Activated CD4-positive, alpha-beta memory T cell treated with anti-CD3 and anti-CD28 coated beads for 36 hours (primary cell): ENCODE results near the gene PDLIM4. TPM values are rescaled to one million over a fixed set of nuclear protein-coding genes. Genes with fewer than 3 reads are reported as not detected.

ENCODE experiments used
- CTCF ChIA-PET: fragments of 350-600 bp; sonication (Branson Sonifier 250); formaldehyde crosslinking; loops from one replicate; lab custom pipeline; 2021; ENCODE audit warnings: antibody characterized with exemption, inconsistent platforms; lab: Charles Lee
- POLR2A ChIA-PET: fragments of 350-600 bp; sonication (Branson Sonifier 250); formaldehyde crosslinking; loops from one replicate; lab custom pipeline; 2021; ENCODE audit warnings: antibody characterized with exemption; lab: Charles Lee
- DNase-seq: peaks from one replicate; pipeline ENCODE4 v3.0.0-alpha.2; 2020
- H3K27ac Mint-ChIP-seq: one replicate; pipeline ENCODE4 v1.8.0; 2021; ENCODE audit warnings: mixed read lengths
- H3K27me3 Mint-ChIP-seq: one replicate; pipeline ENCODE4 v1.8.0; 2021; ENCODE audit warnings: mixed read lengths
- H3K36me3 Mint-ChIP-seq: one replicate; pipeline ENCODE4 v1.8.0; 2021; ENCODE audit warnings: mixed read lengths
- H3K4me1 Mint-ChIP-seq: one replicate; pipeline ENCODE4 v1.8.0; 2021; ENCODE audit warnings: low read depth, mixed read lengths
- H3K4me3 Mint-ChIP-seq: one replicate; pipeline ENCODE4 v1.8.0; 2021; ENCODE audit warnings: mild to moderate bottlenecking, mixed read lengths
- H3K9me3 Mint-ChIP-seq: one replicate; pipeline ENCODE4 v1.8.0; 2021; ENCODE audit warnings: mixed read lengths
- intact Hi-C: fragments of 100-400 bp; cut with micrococcal nuclease; formaldehyde crosslinking; loops from one replicate; pipeline ENCODE4 v1.15.1; 2023
- total RNA-seq, 2 experiments: library from RNA; stranded (reverse); gene quantifications; one replicate each; pipeline ENCODE4 v1.2.3, GENCODE V29; 2021

Gene PDLIM4
- total RNA-seq, 2 experiments from 2014 or later, result not detected

DNA sequence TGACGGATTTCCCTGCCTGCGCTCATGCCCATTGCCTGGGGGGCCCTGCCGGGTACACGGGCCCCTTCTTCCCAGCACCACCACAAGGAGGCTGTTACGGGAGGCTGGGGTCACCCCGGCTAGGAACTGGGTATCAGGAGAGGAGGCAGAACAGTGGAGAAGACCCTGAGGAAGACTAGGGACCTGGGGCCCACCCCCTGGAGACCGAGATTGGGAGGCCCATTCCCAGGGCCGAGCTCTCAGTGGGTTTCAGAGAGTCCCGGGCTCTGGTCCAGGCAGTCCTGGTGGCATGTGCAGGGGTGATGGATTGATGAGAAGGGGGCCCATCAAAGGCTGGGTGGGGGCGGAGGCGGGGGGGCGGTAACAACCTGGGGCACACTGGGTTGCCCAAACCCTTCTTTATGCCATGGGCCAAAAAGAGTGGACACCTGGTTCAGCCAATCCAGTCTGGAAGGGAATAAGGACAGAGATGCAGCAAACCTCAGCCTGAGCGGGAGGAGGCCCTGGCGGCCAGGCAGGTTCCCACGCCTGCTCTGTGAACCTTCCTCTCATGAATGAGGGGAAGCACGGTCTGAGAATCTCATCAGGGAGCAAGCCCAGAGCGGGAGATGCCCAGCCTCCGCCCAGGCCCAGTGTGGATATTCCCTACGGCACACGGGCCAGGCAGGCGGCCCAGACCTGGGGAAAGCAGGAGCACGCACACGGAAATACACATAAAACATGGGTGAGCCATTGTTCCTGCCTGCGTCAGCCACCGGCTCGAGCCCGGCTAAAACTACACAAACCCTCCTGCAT lies 29.1 kb upstream of the PDLIM4 start:
- ChIA-PET CTCF (interaction anchor here (0.8 to 7.3 kb wide), 5 partner anchors 10 to 164 kb away, joined by 3 to 76 read pairs (median 5); no protein-coding TSS in a partner anchor), POLR2A (interaction anchor here (1.0 kb wide), 1 partner anchor 66 kb away, joined by 4 read pairs; the partner anchor contains the start of gene SLC22A4)
- peaks cover 17% of the 10 kb centered on the region for H3K27me3 Mint-ChIP-seq
- H3K4me1 Mint-ChIP-seq, result peaks cover 9% of the 10 kb centered on the region
- no peaks in the 10 kb centered on the region for H3K9me3 Mint-ChIP-seq
- H3K4me3 Mint-ChIP-seq, result peak overlapping the region; percentile 33
- intact Hi-C loops, result loop anchor here (2.0 kb wide), 1 partner anchor 164 kb away; no protein-coding TSS in a partner anchor
- H3K27ac Mint-ChIP-seq, result no peak overlapping the region
- DNase-seq, result no peak
- no peaks in the 10 kb centered on the region for H3K36me3 Mint-ChIP-seq

DNA sequence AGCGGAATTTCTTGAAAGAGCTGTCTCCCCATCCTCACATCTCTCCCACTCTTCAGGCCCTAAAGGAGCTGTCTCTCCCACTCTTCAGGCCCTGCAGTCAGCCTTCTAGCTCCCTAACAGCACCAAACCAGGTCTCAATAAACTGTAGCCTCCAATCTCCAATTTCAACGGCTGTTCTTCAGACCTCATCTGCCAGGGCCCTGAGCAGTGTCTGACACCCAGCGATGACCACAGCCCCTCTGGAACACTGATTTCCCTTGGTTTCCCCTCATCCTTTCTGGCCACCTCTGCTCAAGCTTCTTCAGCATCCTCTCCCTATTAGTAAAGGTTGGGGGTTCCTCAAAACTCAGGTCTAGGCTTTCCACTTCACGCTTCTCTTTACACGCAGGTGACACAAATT lies 28.3 kb upstream of the PDLIM4 start:
- intact Hi-C loops, result loop anchor here (2.0 kb wide), 1 partner anchor 164 kb away; no protein-coding TSS in a partner anchor
- CTCF ChIA-PET, result interaction anchor here (0.8 to 7.3 kb wide), 2 partner anchors 9 to 44 kb away, joined by 3 to 76 read pairs; no protein-coding TSS in a partner anchor
- peaks cover 9% of the 10 kb centered on the region for H3K4me1 Mint-ChIP-seq
- DNase-seq, result no peak
- H3K27me3 Mint-ChIP-seq, result peaks cover 17% of the 10 kb centered on the region
- no peak overlapping the region for H3K27ac Mint-ChIP-seq
- H3K9me3 Mint-ChIP-seq, result no peaks in the 10 kb centered on the region
- POLR2A ChIA-PET, result no interaction called here
- H3K36me3 Mint-ChIP-seq, result no peaks in the 10 kb centered on the region
- peak overlapping the region; percentile 33 for H3K4me3 Mint-ChIP-seq

GRCh38 chr5:132230871-132231270 lies 26.6 kb upstream of the PDLIM4 start:
- H3K36me3 Mint-ChIP-seq, result no peaks in the 10 kb centered on the region
- peaks cover 17% of the 10 kb centered on the region for H3K27me3 Mint-ChIP-seq
- intact Hi-C loops, result no loop called here
- peaks cover under 1% of the 10 kb centered on the region for H3K4me1 Mint-ChIP-seq
- H3K9me3 Mint-ChIP-seq, result no peaks in the 10 kb centered on the region
- no peak overlapping the region for H3K27ac Mint-ChIP-seq
- CTCF ChIA-PET, result interaction anchor here (7.3 kb wide), 1 partner anchor 7 kb away, joined by 76 read pairs; no protein-coding TSS in a partner anchor
- no peak overlapping the region for H3K4me3 Mint-ChIP-seq
- DNase-seq, result no peak
- POLR2A ChIA-PET, result no interaction called here

DNA sequence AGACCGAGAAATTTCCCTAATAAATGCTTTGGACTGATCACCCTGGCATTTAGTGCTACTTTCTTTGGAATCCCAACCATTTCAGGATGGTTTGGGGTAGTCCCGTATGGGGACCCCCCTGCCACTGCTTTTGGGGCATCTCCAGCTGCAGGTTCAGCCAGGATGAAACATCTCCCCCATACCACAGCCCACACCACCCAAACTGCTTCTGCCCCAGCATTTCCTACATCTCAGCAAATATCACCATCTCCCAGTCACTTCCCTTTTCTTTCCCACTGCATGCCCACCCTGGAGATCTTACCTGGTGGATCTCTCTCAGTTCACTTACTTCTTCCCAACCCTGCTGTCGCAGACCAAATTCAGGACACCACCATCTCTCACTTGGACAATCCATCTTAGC lies 25.0 kb upstream of the PDLIM4 start:
- Mint-ChIP-seq H3K27ac (no peak overlapping the region), H3K36me3 (no peaks in the 10 kb centered on the region), H3K9me3 (no peaks in the 10 kb centered on the region), H3K27me3 (peaks cover 12% of the 10 kb centered on the region), H3K4me1 (no peaks in the 10 kb centered on the region), H3K4me3 (no peak overlapping the region)
- intact Hi-C loops, result no loop called here
- ChIA-PET POLR2A (no interaction called here), CTCF (no interaction called here)
- DNase-seq, result no peak

DNA sequence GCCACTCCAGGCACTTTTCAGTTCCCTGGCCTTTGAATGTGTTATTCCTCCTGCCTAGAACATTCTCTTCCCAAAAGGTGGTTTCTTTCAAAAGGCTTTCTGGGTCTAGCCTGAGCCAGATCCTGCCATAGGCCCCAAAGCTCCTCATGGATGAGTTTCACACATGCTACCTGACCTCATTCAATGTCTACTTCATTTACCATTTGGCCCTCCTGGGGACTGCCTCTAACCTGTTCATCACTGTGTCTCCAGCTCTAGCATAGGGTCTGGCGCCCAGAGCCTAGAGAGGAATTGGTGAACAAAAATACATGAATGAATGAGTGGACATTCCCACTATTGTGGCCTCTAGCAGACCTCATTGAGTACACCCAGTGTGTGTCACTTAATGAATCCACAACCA lies 24.4 kb upstream of the PDLIM4 start:
- Mint-ChIP-seq H3K36me3 (no peaks in the 10 kb centered on the region), H3K27ac (no peak overlapping the region), H3K27me3 (peaks cover 12% of the 10 kb centered on the region), H3K9me3 (no peaks in the 10 kb centered on the region), H3K4me1 (no peaks in the 10 kb centered on the region), H3K4me3 (no peak overlapping the region)
- no peak for DNase-seq
- POLR2A ChIA-PET, result no interaction called here
- intact Hi-C loops, result no loop called here
- CTCF ChIA-PET, result no interaction called here

- H3K9me3 Mint-ChIP-seq, result no peaks in the 10 kb centered on the region
- H3K4me3 Mint-ChIP-seq, result no peak overlapping the region
- H3K36me3 Mint-ChIP-seq, result no peaks in the 10 kb centered on the region
- H3K4me1 Mint-ChIP-seq, result no peaks in the 10 kb centered on the region
- CTCF ChIA-PET, result interaction anchor here (1.9 kb wide), 1 partner anchor 169 kb away, joined by 6 read pairs; no protein-coding TSS in a partner anchor
- no peak overlapping the region for H3K27ac Mint-ChIP-seq
- intact Hi-C loops, result no loop called here
- no peak for DNase-seq
- POLR2A ChIA-PET, result no interaction called here
- H3K27me3 Mint-ChIP-seq, result peaks cover 10% of the 10 kb centered on the region
Observed at GRCh38 chr5:132233811-132234683, 23.4 kb upstream of the PDLIM4 start.

- no peak overlapping the region for H3K4me3 Mint-ChIP-seq
- no peaks in the 10 kb centered on the region for H3K36me3 Mint-ChIP-seq
- H3K27ac Mint-ChIP-seq, result no peak overlapping the region
- no peak for DNase-seq
- H3K9me3 Mint-ChIP-seq, result no peaks in the 10 kb centered on the region
- H3K27me3 Mint-ChIP-seq, result peaks cover 4% of the 10 kb centered on the region
- ChIA-PET CTCF (interaction anchor here (1.9 kb wide), 1 partner anchor 170 kb away, joined by 6 read pairs; no protein-coding TSS in a partner anchor), POLR2A (no interaction called here)
- intact Hi-C loops, result loop anchor here (5.0 kb wide), 1 partner anchor 38 kb away; no protein-coding TSS in a partner anchor
- no peaks in the 10 kb centered on the region for H3K4me1 Mint-ChIP-seq
Observed at GRCh38 chr5:132234684-132235062, 22.8 kb upstream of the PDLIM4 start.

DNA sequence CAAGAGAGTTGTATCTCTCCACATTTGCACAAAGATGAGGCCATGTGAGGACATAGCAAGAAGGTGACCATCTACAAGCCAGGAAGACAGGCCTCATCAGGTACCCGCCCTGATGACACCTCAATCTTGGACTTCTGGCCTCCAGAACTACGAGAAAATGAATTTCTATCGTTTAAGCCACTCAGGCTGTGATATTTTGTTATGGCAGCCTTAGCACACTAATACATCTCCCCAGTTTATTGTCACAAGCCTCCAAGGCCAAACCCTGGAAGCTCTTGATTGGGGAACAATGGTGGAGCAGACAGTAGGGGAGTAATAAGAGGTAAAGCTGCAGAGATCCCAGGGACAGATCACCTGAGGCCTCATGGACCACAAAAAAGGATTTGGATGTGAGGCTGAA lies 22.2 kb upstream of the PDLIM4 start:
- Mint-ChIP-seq H3K36me3 (no peaks in the 10 kb centered on the region), H3K4me3 (no peak overlapping the region), H3K4me1 (no peaks in the 10 kb centered on the region), H3K27me3 (no peaks in the 10 kb centered on the region), H3K27ac (no peak overlapping the region), H3K9me3 (no peaks in the 10 kb centered on the region)
- intact Hi-C loops, result loop anchor here (5.0 kb wide), 1 partner anchor 37 kb away; no protein-coding TSS in a partner anchor
- POLR2A ChIA-PET, result no interaction called here
- no peak for DNase-seq
- CTCF ChIA-PET, result interaction anchor here (0.8 to 3.7 kb wide), 3 partner anchors 65 to 266 kb away, joined by 3 to 28 read pairs (median 6); no protein-coding TSS in a partner anchor

DNA sequence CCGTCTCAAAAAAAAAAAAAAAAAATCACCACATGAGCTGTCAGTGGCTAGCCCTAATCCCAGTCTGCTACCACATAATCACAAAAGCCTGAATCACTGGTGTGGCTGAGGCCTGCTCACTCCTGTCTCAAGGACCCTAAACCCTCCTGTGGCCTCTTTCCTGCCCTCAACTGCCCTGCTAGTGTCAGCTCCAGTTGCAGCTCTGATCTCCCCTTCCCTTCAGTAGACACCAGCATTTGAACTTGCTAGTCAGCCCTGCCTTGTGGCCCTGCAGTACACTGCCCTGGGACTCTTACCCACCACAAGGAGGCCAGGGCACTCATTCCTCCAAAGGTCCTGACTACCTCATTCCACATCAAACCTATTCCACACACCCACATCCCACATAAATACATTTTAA lies 20.4 kb upstream of the PDLIM4 start:
- H3K9me3 Mint-ChIP-seq, result peaks cover 4% of the 10 kb centered on the region
- ChIA-PET CTCF (interaction anchor here (0.7 to 4.1 kb wide), 21 partner anchors 10 to 571 kb away, joined by 3 to 76 read pairs (median 5); partner anchors contain the start of genes P4HA2 and SLC22A5), POLR2A (no interaction called here)
- no peaks in the 10 kb centered on the region for H3K27me3 Mint-ChIP-seq
- H3K4me1 Mint-ChIP-seq, result no peaks in the 10 kb centered on the region
- no peak overlapping the region for H3K4me3 Mint-ChIP-seq
- no peak overlapping the region for H3K27ac Mint-ChIP-seq
- DNase-seq, result no peak
- no peaks in the 10 kb centered on the region for H3K36me3 Mint-ChIP-seq
- intact Hi-C loops, result loop anchor here (5.0 kb wide), 1 partner anchor 35 kb away; no protein-coding TSS in a partner anchor

DNA sequence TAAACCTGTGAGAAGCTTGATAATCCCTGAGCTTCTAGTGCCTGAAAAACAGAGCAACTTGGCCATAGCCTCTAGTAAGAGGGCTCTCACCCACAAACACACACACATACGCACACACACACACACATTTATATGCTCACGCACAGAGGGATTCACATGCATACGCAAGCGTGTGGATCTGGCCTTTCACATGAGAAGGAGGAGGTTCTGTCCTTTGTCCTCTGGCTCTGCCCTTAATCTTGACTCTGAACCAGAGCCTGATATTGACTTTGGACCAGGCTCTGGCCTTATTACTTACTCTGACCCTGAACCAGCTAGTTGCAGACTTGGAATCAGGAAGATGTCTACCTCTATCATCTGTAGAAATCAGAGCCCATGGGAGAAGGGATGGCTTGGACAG lies 19.8 kb upstream of the PDLIM4 start:
- peaks cover 4% of the 10 kb centered on the region for H3K9me3 Mint-ChIP-seq
- no peak overlapping the region for H3K27ac Mint-ChIP-seq
- CTCF ChIA-PET, result interaction anchor here (0.6 to 4.1 kb wide), 58 partner anchors 10 to 582 kb away, joined by 3 to 76 read pairs (median 4); partner anchors contain the start of genes P4HA2, SLC22A4 and SLC22A5
- no peak for DNase-seq
- POLR2A ChIA-PET, result interaction anchor here (0.9 to 1.5 kb wide), 2 partner anchors 26 to 56 kb away, joined by 3 to 9 read pairs; partner anchors contain the start of gene SLC22A4
- intact Hi-C loops, result loop anchor here (2.0 to 5.0 kb wide), 3 partner anchors 35 to 263 kb away; no protein-coding TSS in a partner anchor
- no peak overlapping the region for H3K4me3 Mint-ChIP-seq
- no peaks in the 10 kb centered on the region for H3K36me3 Mint-ChIP-seq
- no peaks in the 10 kb centered on the region for H3K4me1 Mint-ChIP-seq
- no peaks in the 10 kb centered on the region for H3K27me3 Mint-ChIP-seq

DNA sequence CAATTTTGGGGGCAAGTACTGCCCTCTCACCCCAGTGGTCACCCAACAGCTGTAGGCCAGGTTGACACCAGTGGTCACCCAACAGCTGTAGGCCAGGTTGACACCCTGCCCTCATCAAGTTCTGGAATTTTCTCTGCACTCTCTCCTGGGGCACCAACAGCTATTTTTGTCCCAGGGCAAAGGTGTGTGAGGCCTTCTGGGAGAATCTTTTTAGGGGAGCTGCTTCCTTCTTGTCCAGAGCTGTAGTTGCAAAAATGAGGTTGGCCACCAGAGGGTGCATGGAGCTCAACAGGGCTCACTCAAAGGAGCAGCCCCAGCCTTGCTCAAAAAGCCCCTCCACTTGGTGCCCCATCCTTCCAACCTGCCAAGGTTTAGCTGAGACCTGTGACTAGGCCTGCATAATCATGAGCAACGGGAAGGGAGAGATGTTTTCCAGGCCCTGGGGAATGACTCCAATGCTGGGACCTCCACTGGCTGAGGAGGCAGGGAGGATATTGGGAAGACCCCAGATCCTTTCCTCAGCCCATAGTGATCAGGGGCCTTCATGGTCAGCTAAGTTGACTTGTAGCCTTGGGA lies 19.2 kb upstream of the PDLIM4 start:
- ChIA-PET POLR2A (interaction anchor here (0.9 to 1.5 kb wide), 2 partner anchors 26 to 55 kb away, joined by 3 to 9 read pairs; partner anchors contain the start of gene SLC22A4), CTCF (interaction anchor here (0.5 to 4.1 kb wide), 65 partner anchors 10 to 1178 kb away, joined by 3 to 76 read pairs (median 4); partner anchors contain the start of genes HSPA4, P4HA2, SLC22A4 and SLC22A5)
- Mint-ChIP-seq H3K27me3 (peaks cover 3% of the 10 kb centered on the region), H3K4me3 (no peak overlapping the region), H3K36me3 (no peaks in the 10 kb centered on the region), H3K27ac (no peak overlapping the region), H3K9me3 (peaks cover 4% of the 10 kb centered on the region), H3K4me1 (no peaks in the 10 kb centered on the region)
- DNase-seq, result peak; percentile 83
- intact Hi-C loops, result loop anchor here (2.0 to 5.0 kb wide), 3 partner anchors 34 to 263 kb away; no protein-coding TSS in a partner anchor
